Smooth muscle cell (in vitro differentiated cells): ENCODE data around the gene HSPB9. TPM values are rescaled to one million over a fixed set of nuclear protein-coding genes. Genes with fewer than 3 reads are reported as not detected.

Source experiments
- DNase-seq: peaks from one replicate; lab custom pipeline; 2025; ENCODE audit not compliant: unreplicated experiment; lab: John Stamatoyannopoulos, UW
- H2AFZ ChIP-seq: fragments of 200-600 bp; sonication (generic); 2 replicates; pipeline ENCODE4 v1.6.0; 2016; ENCODE audit warnings: antibody characterized with exemption, low read depth, mild to moderate bottlenecking
- H3F3A ChIP-seq: fragments of 200-600 bp; sonication (generic); 2 replicates; pipeline ENCODE4 v1.6.0; 2017; ENCODE audit warnings: antibody characterized with exemption, low read depth
- H3K27ac ChIP-seq: fragments of 200-600 bp; sonication (generic); 2 replicates; pipeline ENCODE4 v1.5.1; 2016; ENCODE audit warnings: low read depth, mild to moderate bottlenecking
- H3K27me3 ChIP-seq: fragments of 200-600 bp; sonication (generic); 2 replicates; pipeline ENCODE4 v1.6.1; 2016; ENCODE audit warnings: low read depth, mild to moderate bottlenecking
- H3K36me3 ChIP-seq: fragments of 200-600 bp; sonication (generic); 2 replicates; pipeline ENCODE4 v1.5.1; 2016; ENCODE audit warnings: low read depth
- H3K4me1 ChIP-seq: fragments of 200-600 bp; sonication (generic); 2 replicates; pipeline ENCODE4 v1.5.1; 2016; ENCODE audit warnings: low read depth
- H3K4me2 ChIP-seq: fragments of 200-600 bp; sonication (generic); 2 replicates; pipeline ENCODE4 v1.6.0; 2016; ENCODE audit warnings: mild to moderate bottlenecking
- H3K4me3 ChIP-seq: fragments of 200-600 bp; sonication (generic); 2 replicates; pipeline ENCODE4 v1.5.1; 2016; ENCODE audit warnings: mild to moderate bottlenecking
- H3K79me2 ChIP-seq: fragments of 200-600 bp; sonication (generic); 2 replicates; pipeline ENCODE4 v1.6.0; 2016; ENCODE audit warnings: low read depth, mild to moderate bottlenecking
- H3K9ac ChIP-seq: fragments of 200-600 bp; sonication (generic); 2 replicates; pipeline ENCODE4 v1.6.0; 2016; ENCODE audit warnings: low read depth
- H3K9me3 ChIP-seq: fragments of 200-600 bp; sonication (generic); replicated peaks from 2 replicates; pipeline ENCODE4 v1.5.1; 2016; ENCODE audit warnings: low read depth
- H4K20me1 ChIP-seq: fragments of 200-600 bp; sonication (generic); 2 replicates; pipeline ENCODE4 v1.6.0; 2016; ENCODE audit warnings: low read depth
- CTCF ChIP-seq: fragments of 200-600 bp; sonication (generic); IDR thresholded peaks from 2 replicates; pipeline ENCODE4 v1.5.1; 2017; ENCODE audit warnings: borderline replicate concordance, mild to moderate bottlenecking, antibody characterized with exemption; ENCODE audit not compliant: insufficient read depth, poor library complexity, severe bottlenecking
- WGBS: methylation state at CpG from one replicate; pipeline ENCODE4 v1.1.7; 2016; ENCODE audit warnings: low lambda C conversion rate; 5-methylcytosine and 5-hydroxymethylcytosine counted together
- polyA plus RNA-seq: library from polyadenylated mRNA; unstranded; fragments of >200 nt; fragmentation: Nextera tagmentation; extraction: Ambion mirVana; gene quantifications from 2 replicates; pipeline ENCODE4 v1.2.1, GENCODE V29; 2016
- total RNA-seq: library from RNA; depleted of rRNA; stranded (reverse); fragments of >200 nt; gene quantifications from 2 replicates; pipeline ENCODE4 v1.2.3, GENCODE V29; 2014

The HSPB9 gene
- total and polyA plus RNA-seq, 2 experiments from 2014 or later: 0.39 TPM; not detected in 1

DNA sequence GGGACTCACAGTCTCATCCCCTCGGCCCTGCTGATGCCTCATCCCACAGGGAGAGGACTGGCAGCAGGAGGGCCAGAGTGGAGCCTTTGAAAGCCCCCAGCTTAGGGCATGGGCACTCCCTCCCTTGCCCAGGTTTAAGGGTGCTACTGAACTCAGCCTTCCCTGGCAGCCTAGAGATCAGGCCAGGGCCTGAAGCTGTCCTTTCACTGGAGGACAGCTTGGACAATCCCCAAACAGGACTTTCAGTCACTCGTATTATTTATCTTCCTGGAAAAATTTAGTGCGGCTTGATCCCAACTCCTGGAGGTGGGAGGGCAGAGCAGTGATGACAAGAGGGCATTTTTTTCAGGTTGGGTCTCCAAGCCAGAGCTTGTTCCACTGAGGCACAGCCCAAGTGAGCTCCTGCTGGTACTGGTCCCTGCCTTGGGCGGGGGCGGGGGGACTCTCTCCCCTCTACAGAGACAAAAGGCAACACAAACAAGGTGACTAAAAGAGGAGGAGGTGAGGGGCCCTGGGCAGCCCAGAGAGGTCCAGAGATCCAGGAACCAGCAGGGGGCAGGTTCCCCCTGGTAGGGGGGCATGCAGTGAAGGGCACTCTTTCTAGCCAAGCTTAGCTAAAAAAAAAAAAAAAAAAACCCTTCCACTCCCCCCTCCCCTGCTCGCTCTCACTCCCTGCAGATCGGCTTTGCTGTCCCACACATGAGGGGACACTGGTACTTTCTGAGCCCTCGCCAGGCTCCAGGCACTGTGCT is 26.1 kb upstream of the HSPB9 start:
- DNase-seq: no peak
- Histone ChIP-seq H3K27me3 (peaks cover 31% of the 10 kb centered on the region), H3K4me1 (peaks cover 5% of the 10 kb centered on the region), H3K9ac (no peak overlapping the region), H3K4me2 (no peak overlapping the region), H3K27ac (no peak overlapping the region), H3F3A (no peaks in the 10 kb centered on the region), H3K4me3 (no peak overlapping the region), H4K20me1 (no peaks in the 10 kb centered on the region), H2AFZ (no peak overlapping the region), H3K36me3 (no peaks in the 10 kb centered on the region), H3K79me2 (no peaks in the 10 kb centered on the region), H3K9me3 (no peaks in the 10 kb centered on the region)
- no peak for TF ChIP-seq CTCF
- WGBS: 81% methylated on average over 8 of the region's 8 CpGs

DNA sequence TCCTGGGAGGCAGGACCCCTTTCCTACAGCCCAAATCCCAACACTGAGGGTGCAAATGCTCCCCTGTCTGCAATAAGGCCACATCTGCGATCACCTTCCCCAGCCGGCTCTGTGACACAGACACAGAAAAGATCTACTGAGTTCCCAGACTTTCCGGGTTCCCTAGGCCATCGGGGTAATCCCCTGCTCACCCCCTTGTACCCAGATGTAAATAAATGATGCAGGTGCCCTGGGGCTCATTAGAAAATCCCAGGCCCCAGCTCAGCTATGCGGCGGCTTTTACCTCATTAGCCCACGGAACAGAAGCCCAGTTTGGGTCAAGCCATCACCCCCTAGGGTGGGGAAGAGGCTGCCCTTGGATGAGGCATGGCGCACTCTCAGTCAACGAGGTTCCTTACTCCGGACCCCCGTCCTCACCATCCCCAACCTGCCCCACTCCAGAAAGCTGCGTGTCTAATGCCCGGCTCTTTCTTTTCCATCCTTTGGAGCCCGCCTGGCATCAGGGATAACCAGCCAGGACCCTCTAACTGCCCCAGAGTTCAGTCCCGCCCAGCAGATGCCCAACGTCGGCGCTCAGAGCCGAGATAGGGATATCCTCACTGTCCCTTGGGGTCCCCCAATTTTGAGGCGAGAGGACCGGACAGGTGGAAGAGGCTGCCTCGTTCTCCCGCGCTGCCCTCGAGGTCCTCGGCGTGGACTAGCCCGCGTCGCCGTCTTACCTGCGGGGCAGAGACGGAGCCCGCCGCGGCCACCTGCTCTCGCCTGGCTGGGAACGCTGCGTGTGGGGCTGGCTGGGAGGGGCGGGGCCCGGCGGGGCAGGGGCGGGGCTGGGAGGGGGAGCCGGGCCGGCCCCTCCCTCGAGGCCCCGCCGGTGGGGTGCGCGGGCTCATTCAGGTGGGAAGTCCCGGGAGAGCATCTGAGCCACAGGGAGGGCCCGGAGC is 24.6 kb upstream of the HSPB9 start, which contains the start of gene ZNF385C:
ZNF385C (minus strand) TSS at position 783 of the 941 bp plus-strand sequence. CDS start 35,417 bp downstream, outside the sequence.
- Histone ChIP-seq H3K4me3 (no peak within 1 kb of the TSS), H3K27me3 (peaks cover 31% of the 10 kb centered on the region), H3F3A (no peaks in the 10 kb centered on the region), H3K27ac (no peak within 1 kb of the TSS), H4K20me1 (no peaks in the 10 kb centered on the region), H3K79me2 (no peaks in the 10 kb centered on the region), H3K9me3 (no peaks in the 10 kb centered on the region), H3K4me2 (peak within 1 kb of the TSS; percentile 61), H3K4me1 (peaks cover 5% of the 10 kb centered on the region), H3K9ac (no peak within 1 kb of the TSS), H2AFZ (no peak within 1 kb of the TSS), H3K36me3 (no peaks in the 10 kb centered on the region)
- TF ChIP-seq CTCF: no peak
- DNase-seq: no peak
- 31% methylated on average over 30 of the region's 52 CpGs for WGBS

- DNase-seq: no peak
- WGBS: 49% methylated on average over 14 of the region's 14 CpGs
Observed at GRCh38 chr17:42098730-42099399, 23.7 kb upstream of the HSPB9 start.

More at GRCh38 chr17:42098730-42099399, 23.7 kb upstream of the HSPB9 start:
- H3K9ac ChIP-seq: no peak overlapping the region
- peaks cover 31% of the 10 kb centered on the region for H3K27me3 ChIP-seq
- H3F3A ChIP-seq: no peaks in the 10 kb centered on the region
- H2AFZ ChIP-seq: no peak overlapping the region
- H3K79me2 ChIP-seq: no peaks in the 10 kb centered on the region
- no peak overlapping the region for H3K4me2 ChIP-seq
- H3K36me3 ChIP-seq: no peaks in the 10 kb centered on the region
- TF ChIP-seq CTCF: no peak
- no peaks in the 10 kb centered on the region for H4K20me1 ChIP-seq
- H3K9me3 ChIP-seq: no peaks in the 10 kb centered on the region
- H3K4me3 ChIP-seq: no peak overlapping the region
- H3K4me1 ChIP-seq: peaks cover 5% of the 10 kb centered on the region
- H3K27ac ChIP-seq: no peak overlapping the region
